A549 (cell line): ENCODE results near the gene NUDT19. TPM values are rescaled to one million over a fixed set of nuclear protein-coding genes. Genes with fewer than 3 reads are reported as not detected.

Experiments used
- ATAC-seq, 2 experiments: fragments of 200-7000 bp in 1 of 2; fragments of >200 bp in 1 of 2; cut with Nextera tagmentation in 1 of 2; cut with Tn5 transposase in 1 of 2; 3 replicates each; pipeline versions ENCODE4 v1.8.0 to v1.9.1; 2018 to 2020; ENCODE audit warnings: mild to moderate bottlenecking in 1 of 2, moderate library complexity in 1 of 2
- CTCF ChIA-PET: fragments of 300-600 bp; sonication (Branson Sonifier 250); formaldehyde crosslinking; extraction: SDS; loops from one replicate; lab custom pipeline; 2021; ENCODE audit warnings: antibody characterized with exemption, inconsistent platforms; lab: Yijun Ruan, JAX
- POLR2A ChIA-PET: fragments of 350-600 bp; formaldehyde crosslinking; extraction: SDS; loops from one replicate; lab custom pipeline; 2021; ENCODE audit warnings: antibody characterized with exemption, inconsistent platforms; lab: Yijun Ruan, JAX
- DNase-seq, 2 experiments: peaks; one replicate each; pipeline versions ENCODE4 v3.0.0 to v3.0.0-alpha.2; 2011 to 2016; ENCODE audit warnings: low read depth in 1 of 2, low spot score in 1 of 2
- FAIRE-seq: peaks from 2 replicates; lab custom pipeline; 2011; peaks lifted over from hg19 to GRCh38; lab: Jason Lieb, UNC
- H3K27ac ChIP-seq, 2 experiments: fragments of >200 bp; sonication (Bioruptor Twin); formaldehyde crosslinking; 3 replicates each; pipeline ENCODE4 v1.5.1; 2016 to 2017
- H3K4me1 ChIP-seq: fragments of >200 bp; sonication (Bioruptor Twin); formaldehyde crosslinking; 3 replicates; pipeline ENCODE4 v1.6.1; 2016
- H3K4me2 ChIP-seq: fragments of >200 bp; sonication (Bioruptor Twin); formaldehyde crosslinking; 3 replicates; pipeline ENCODE4 v1.6.1; 2016
- H3K4me3 ChIP-seq: fragments of >200 bp; sonication (Bioruptor Twin); formaldehyde crosslinking; 3 replicates; pipeline ENCODE4 v1.5.1; 2016
- H3K9me3 ChIP-seq: fragments of >200 bp; sonication (Bioruptor Twin); formaldehyde crosslinking; 3 replicates; pipeline ENCODE4 v1.6.1; 2016
- ATOH8 ChIP-seq: fragments of 250-450 bp; sonication (Bioruptor Pico); IDR thresholded peaks from 2 replicates; pipeline ENCODE4 v1.5.0; 2020; ENCODE audit warnings: low read depth, mild to moderate bottlenecking, moderate library complexity
- BHLHE40 ChIP-seq: IDR thresholded peaks from 2 replicates; pipeline ENCODE4 v1.6.1; 2012; ENCODE audit warnings: low read depth, low read length, inconsistent platforms
- CEBPB ChIP-seq, 2 experiments: fragments of >200 bp in 1 of 2; sonication (Bioruptor Twin) in 1 of 2; formaldehyde crosslinking in 1 of 2; IDR thresholded peaks; 2 replicates each; pipeline ENCODE4 v1.6.1; 2012 to 2016
- FOSB ChIP-seq: fragments of 250-450 bp; sonication (Bioruptor Pico); IDR thresholded peaks from 2 replicates; pipeline ENCODE4 v1.5.0; 2020; ENCODE audit warnings: mild to moderate bottlenecking, moderate library complexity
- FOSL2 ChIP-seq, 2 experiments: fragments of 450-650 bp in 1 of 2; fragments of >200 bp in 1 of 2; sonication (Bioruptor Twin) in 1 of 2; formaldehyde crosslinking; IDR thresholded peaks; 2 replicates each; pipeline versions ENCODE4 v1.5.0 to v1.6.1; 2016 to 2020; ENCODE audit warnings: mild to moderate bottlenecking in 1 of 2, moderate library complexity in 1 of 2
- HEYL ChIP-seq: fragments of 250-450 bp; sonication (Bioruptor Pico); IDR thresholded peaks from 2 replicates; pipeline ENCODE4 v1.8.0; 2021; ENCODE audit warnings: mild to moderate bottlenecking, moderate library complexity
- HOXA7 ChIP-seq: fragments of 250-450 bp; sonication (Bioruptor Pico); IDR thresholded peaks from 2 replicates; pipeline ENCODE4 v1.5.0; 2020; ENCODE audit warnings: mild to moderate bottlenecking, moderate library complexity
- HOXB13 ChIP-seq: fragments of 250-450 bp; sonication (Bioruptor Pico); IDR thresholded peaks from 2 replicates; pipeline ENCODE4 v1.5.0; 2020; ENCODE audit warnings: low read depth, mild to moderate bottlenecking, moderate library complexity
- JUN ChIP-seq, 2 experiments: fragments of >200 bp; sonication (Bioruptor Twin); formaldehyde crosslinking; IDR thresholded peaks; 2 replicates in 1 of 2; 3 replicates in 1 of 2; pipeline ENCODE4 v1.6.1; 2016 to 2017
- MAX ChIP-seq: IDR thresholded peaks from 2 replicates; pipeline ENCODE4 v1.6.1; 2012
- MAZ ChIP-seq: fragments of 150-350 bp; IDR thresholded peaks from 2 replicates; pipeline ENCODE4 v1.6.1; 2014; ENCODE audit warnings: antibody characterized with exemption, low read depth, low read length, borderline replicate concordance
- NPAS2 ChIP-seq: fragments of 250-450 bp; sonication (Bioruptor Pico); IDR thresholded peaks from 2 replicates; pipeline ENCODE4 v1.8.0; 2022; ENCODE audit warnings: mild to moderate bottlenecking, moderate library complexity, borderline replicate concordance
- NR3C1 ChIP-seq: fragments of >200 bp; sonication (Bioruptor Twin); formaldehyde crosslinking; IDR thresholded peaks from 3 replicates; pipeline ENCODE4 v1.6.1; 2017
- PBX3 ChIP-seq: IDR thresholded peaks from 2 replicates; pipeline ENCODE4 v1.6.1; 2012
- POLR2A ChIP-seq: IDR thresholded peaks from 2 replicates; pipeline ENCODE4 v1.6.1; 2012; ENCODE audit warnings: mild to moderate bottlenecking, low read length
- RAD21 ChIP-seq, 2 experiments: fragments of >200 bp in 1 of 2; sonication (Bioruptor Twin) in 1 of 2; formaldehyde crosslinking in 1 of 2; IDR thresholded peaks in 1 of 2; conservative IDR thresholded peaks in 1 of 2; 2 replicates in 1 of 2; 3 replicates in 1 of 2; pipeline ENCODE4 v1.6.1; 2012 to 2018; ENCODE audit warnings: inconsistent platforms in 1 of 2
- RFX5 ChIP-seq: fragments of 450-650 bp; IDR thresholded peaks from 2 replicates; pipeline ENCODE4 v1.7.1; 2014; ENCODE audit warnings: antibody characterized with exemption, mild to moderate bottlenecking, moderate library complexity
- RNF2 ChIP-seq: fragments of 200-600 bp; sonication (generic); IDR thresholded peaks from 2 replicates; pipeline ENCODE4 v1.6.1; 2016; ENCODE audit warnings: low read depth, mild to moderate bottlenecking, antibody characterized with exemption, moderate library complexity, borderline replicate concordance
- SREBF2 ChIP-seq: fragments of 450-650 bp; IDR thresholded peaks from 2 replicates; pipeline ENCODE4 v1.6.1; 2014; ENCODE audit warnings: mild to moderate bottlenecking, moderate library complexity
- TFCP2L1 ChIP-seq: fragments of 250-450 bp; sonication (Bioruptor Pico); IDR thresholded peaks from 2 replicates; pipeline ENCODE4 v1.5.0; 2021; ENCODE audit warnings: mild to moderate bottlenecking
- ZC3H11A ChIP-seq: fragments of 450-650 bp; IDR thresholded peaks from 2 replicates; pipeline ENCODE4 v1.6.1; 2014; ENCODE audit warnings: antibody characterized with exemption, mild to moderate bottlenecking
- ZFP36 ChIP-seq: fragments of 450-650 bp; IDR thresholded peaks from 2 replicates; pipeline ENCODE4 v1.6.1; 2014; ENCODE audit warnings: borderline replicate concordance; ENCODE audit not compliant: partially characterized antibody
- ZNF302 ChIP-seq: fragments of 250-450 bp; sonication (Bioruptor Pico); IDR thresholded peaks from 2 replicates; pipeline ENCODE4 v1.9.0; 2021; ENCODE audit warnings: inconsistent platforms, mild to moderate bottlenecking, moderate library complexity
- WGBS: methylation state at CpG from one replicate; pipeline ENCODE4 v1.1.6; 2017; ENCODE audit errors: missing lambda C conversion rate; 5-methylcytosine and 5-hydroxymethylcytosine counted together
- polyA plus RNA-seq, 4 experiments: library from polyadenylated mRNA; depleted of rRNA in 3 of 4; stranded (reverse); fragments of >200 nt; fragmentation: RNase III in 1 of 4; extraction: RNeasy Plus Mini Kit Qiagen cat#74134 plus additional on column Dnase treatment in 1 of 4; gene quantifications; 2 replicates in 3 of 4; 3 replicates in 1 of 4; pipeline ENCODE4 v1.2.3, GENCODE V29; 2011 to 2017

Gene NUDT19
- polyA plus RNA-seq, 2 of the 4 experiments (the other 2 are of a cell fraction) = 30.1 to 32.6 TPM

- ChIA-PET POLR2A (no interaction called here), CTCF (interaction anchor here (0.9 to 2.8 kb wide), 5 partner anchors 9 to 50 kb away, joined by 3 to 12 read pairs (median 3); no protein-coding TSS in a partner anchor)
- no peak overlapping the region for H3K4me3 ChIP-seq
- FAIRE-seq = no peak
- ATAC-seq = no peak
- H3K4me2 ChIP-seq = no peak overlapping the region
- no peak overlapping the region for H3K27ac ChIP-seq
- H3K9me3 ChIP-seq = no peaks in the 10 kb centered on the region
- 94% methylated on average over 8 of the region's 8 CpGs for WGBS
- TF ChIP-seq SREBF2 (no peak), ZFP36 (no peak), MAX (no peak), MAZ (no peak), POLR2A (no peak), RAD21 (conservative IDR thresholded peaks at IDR 0.05 in 1 of 2, IDR thresholded peaks at IDR 0.05 in 1 of 2) (no peak), ATOH8 (no peak), BHLHE40 (no peak), HOXA7 (CRISPR knock-in tag) (no peak), RFX5 (no peak), CEBPB (IDR thresholded peaks at IDR 0.05) (no peak), FOSL2 (IDR thresholded peaks at IDR 0.05) (no peak), FOSL2 (CRISPR knock-in tag; IDR thresholded peaks at IDR 0.05) (no peak)
- no peaks in the 10 kb centered on the region for H3K4me1 ChIP-seq
- DNase-seq = no peak
Observed at GRCh38 chr19:32647361-32647760, 44.3 kb upstream of the NUDT19 start.

DNA sequence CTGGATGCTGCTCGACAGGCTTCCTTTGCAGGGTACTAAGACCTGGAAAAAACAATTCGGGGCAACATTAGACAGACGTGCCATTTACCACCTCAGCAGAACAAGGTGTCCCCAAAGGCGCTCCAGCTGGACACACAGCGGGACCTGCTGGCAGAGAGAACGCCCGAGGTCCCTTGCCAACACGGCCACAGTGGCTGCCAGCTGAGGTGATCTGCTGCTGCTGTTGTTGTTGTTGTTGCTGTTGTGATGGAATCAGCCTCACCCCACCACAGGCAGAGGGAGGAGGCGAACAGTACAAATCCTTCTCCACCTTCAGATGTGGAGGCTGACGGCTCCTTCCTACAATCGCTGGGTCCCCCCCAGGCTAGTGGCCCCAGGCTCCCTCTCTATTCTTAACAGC lies 41.9 kb upstream of the NUDT19 start:
- Histone ChIP-seq H3K4me3 (no peak overlapping the region), H3K9me3 (no peaks in the 10 kb centered on the region), H3K4me1 (no peaks in the 10 kb centered on the region), H3K27ac (no peak overlapping the region), H3K4me2 (no peak overlapping the region)
- TF ChIP-seq RNF2 (no peak), ZC3H11A (no peak), CEBPB (IDR thresholded peaks at IDR 0.05) (no peak), TFCP2L1 (CRISPR knock-in tag) (no peak), NR3C1 (no peak), NPAS2 (CRISPR knock-in tag) (no peak), HOXB13 (CRISPR knock-in tag) (no peak), JUN (IDR thresholded peaks at IDR 0.05) (no peak), HEYL (CRISPR knock-in tag) (no peak), PBX3 (no peak), ZNF302 (CRISPR knock-in tag) (no peak)
- WGBS = 94% methylated on average over 11 of the region's 11 CpGs
- ChIA-PET CTCF (interaction anchor here (1.0 to 1.7 kb wide), 4 partner anchors 10 to 50 kb away, joined by 3 to 6 read pairs (median 4); no protein-coding TSS in a partner anchor), POLR2A (no interaction called here)
- ATAC-seq (no peak), FAIRE-seq (no peak), DNase-seq (no peak)

DNA sequence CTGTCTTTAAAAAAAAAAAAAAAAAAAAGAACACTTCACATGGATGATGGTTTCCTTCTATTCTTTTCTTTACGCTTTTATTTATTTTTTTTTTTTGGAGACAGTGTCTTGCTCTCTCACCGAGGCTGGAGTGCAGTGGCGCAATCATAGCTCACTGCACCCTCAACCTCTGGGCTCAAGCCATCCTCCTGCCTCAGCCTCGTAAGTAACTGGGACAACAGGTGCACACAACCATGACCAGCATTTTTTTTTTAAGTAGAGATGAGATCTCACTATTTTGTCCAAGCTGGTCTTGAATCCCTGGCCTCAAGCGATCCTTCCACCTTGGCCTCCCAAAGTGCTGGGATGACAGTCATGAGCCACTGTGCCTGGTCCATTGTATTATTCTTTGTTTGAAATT lies 41.0 kb upstream of the NUDT19 start:
- POLR2A ChIA-PET = no interaction called here

More for the DNA sequence above, 41.0 kb upstream of the NUDT19 start:
- H3K27ac ChIP-seq = no peak overlapping the region
- ATAC-seq (no peak), DNase-seq (no peak), FAIRE-seq (no peak)
- H3K4me1 ChIP-seq = no peaks in the 10 kb centered on the region
- 95% methylated on average over 5 of the region's 5 CpGs for WGBS
- CTCF ChIA-PET = interaction anchor here (1.0 to 1.3 kb wide), 2 partner anchors 18 to 51 kb away, joined by 4 read pairs; no protein-coding TSS in a partner anchor
- H3K4me2 ChIP-seq = no peak overlapping the region
- TF ChIP-seq FOSB (CRISPR knock-in tag) = no peak
- no peaks in the 10 kb centered on the region for H3K9me3 ChIP-seq
- H3K4me3 ChIP-seq = no peak overlapping the region
